Uterus (tissue), 2 donors: ENCODE results near the gene ANKFY1.

ENCODE experiments used
- POLR2A ChIP-seq, 2 donors: fragments of 450-650 bp; IDR thresholded peaks; one replicate each; pipeline ENCODE4 v1.6.1; 2016; ENCODE audit warnings: antibody characterized with exemption in 2 of 2, mild to moderate bottlenecking in 1 of 2, moderate library complexity in 1 of 2
- TF ChIP-seq, protein P1 (sequence below), 4 experiments: fragments of 200-600 bp in 2 of 4; fragments of 450-650 bp in 2 of 4; sonication (generic) in 2 of 4; IDR thresholded peaks; one replicate each; pipeline ENCODE4 v1.5.1; 2016 to 2019; ENCODE audit warnings: antibody characterized with exemption in 4 of 4, mild to moderate bottlenecking in 2 of 4, moderate library complexity in 1 of 4

DNA sequence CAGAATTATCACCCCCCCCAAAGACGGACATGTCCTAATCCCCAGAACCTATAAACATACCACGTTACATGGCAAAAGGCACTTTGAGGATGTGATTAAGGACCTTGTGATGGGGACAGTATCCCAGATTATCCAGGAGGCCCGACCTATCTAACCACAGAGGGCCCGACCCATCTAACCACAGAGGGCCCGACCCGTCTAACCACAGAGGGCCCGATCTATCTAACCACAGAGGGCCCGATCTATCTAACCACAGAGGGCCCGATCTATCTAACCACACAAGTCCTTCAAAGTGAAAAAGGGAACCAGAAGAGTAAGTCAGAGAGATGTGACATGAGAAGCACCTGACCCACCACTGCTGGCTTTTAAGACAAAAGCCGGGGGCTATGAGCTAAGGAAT, 56.8 kb downstream of the ANKFY1 start:
- TF ChIP-seq POLR2A (IDR thresholded peaks at IDR 0.05) = no peak
- TF ChIP-seq, protein P1, sequence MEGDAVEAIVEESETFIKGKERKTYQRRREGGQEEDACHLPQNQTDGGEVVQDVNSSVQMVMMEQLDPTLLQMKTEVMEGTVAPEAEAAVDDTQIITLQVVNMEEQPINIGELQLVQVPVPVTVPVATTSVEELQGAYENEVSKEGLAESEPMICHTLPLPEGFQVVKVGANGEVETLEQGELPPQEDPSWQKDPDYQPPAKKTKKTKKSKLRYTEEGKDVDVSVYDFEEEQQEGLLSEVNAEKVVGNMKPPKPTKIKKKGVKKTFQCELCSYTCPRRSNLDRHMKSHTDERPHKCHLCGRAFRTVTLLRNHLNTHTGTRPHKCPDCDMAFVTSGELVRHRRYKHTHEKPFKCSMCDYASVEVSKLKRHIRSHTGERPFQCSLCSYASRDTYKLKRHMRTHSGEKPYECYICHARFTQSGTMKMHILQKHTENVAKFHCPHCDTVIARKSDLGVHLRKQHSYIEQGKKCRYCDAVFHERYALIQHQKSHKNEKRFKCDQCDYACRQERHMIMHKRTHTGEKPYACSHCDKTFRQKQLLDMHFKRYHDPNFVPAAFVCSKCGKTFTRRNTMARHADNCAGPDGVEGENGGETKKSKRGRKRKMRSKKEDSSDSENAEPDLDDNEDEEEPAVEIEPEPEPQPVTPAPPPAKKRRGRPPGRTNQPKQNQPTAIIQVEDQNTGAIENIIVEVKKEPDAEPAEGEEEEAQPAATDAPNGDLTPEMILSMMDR (IDR thresholded peaks at IDR 0.05) = no peak
